ENCODE data around the gene TOR4A. TPM values are rescaled to one million over a fixed set of nuclear protein-coding genes. Genes with fewer than 3 reads are reported as not detected.
A peak's percentile ranks its signal among the peaks of the same experiment; 100 is the strongest.

Gene TOR4A
- total RNA-seq, 2 experiments from 2014 or later = 11.7 to 22.3 TPM

DNA sequence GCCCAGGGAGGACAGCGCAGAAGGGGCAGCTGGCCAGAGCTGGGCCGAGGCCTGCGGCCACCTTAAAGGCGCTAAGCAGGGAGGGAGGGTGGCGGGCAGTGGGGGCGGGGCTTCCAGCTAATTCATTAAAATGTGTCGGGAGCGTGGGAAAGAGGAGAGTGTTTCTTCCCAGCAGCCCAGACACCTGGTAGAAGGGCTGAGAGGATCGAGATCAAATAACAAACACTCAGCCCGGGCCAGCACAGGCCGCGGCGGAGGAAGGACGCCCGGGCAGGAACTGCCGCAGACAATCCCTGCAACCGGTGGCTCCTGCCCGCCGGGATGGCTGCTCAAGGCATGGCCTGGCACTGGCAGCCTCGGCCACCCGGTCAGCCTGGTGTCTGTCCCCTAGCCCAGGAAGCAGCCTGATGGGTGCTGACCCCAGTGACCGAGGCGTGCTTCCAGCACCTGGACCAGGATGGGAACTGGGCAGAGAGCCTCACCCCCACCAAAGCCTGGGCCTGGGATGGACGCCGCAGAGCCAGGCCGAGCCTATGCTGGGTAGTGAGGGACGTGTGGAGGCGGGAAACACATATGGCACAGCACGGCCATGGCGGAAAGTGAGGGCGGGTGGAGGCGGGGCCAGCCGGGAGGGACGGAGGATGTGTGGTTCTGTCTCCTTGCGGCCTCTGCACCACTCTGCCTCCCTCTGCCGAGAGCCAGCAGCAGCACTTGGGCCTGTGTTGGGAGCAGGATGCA lies 27.7 kb downstream of the TOR4A start:
- H3K4me1 ChIP-seq (ENCODE audit: insufficient read depth, low read length, poor library complexity, severe bottlenecking) = peaks cover 38% of the 10 kb centered on the region

DNA sequence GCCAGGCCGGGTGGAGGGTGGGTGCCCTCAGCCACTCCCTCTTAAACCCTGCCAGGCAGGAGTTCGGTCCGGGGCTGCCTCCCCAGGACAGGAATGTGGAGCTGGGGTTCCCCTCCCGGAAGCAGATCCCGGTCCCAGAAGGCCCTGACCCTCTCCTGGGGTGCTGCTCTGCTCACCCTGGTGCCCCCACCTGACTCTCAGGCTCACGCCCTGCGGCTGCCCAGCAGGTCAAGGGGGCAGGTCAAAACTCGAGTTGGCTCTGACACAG lies 28.2 kb downstream of the TOR4A start:
- H3K9me2 ChIP-seq (ENCODE audit: insufficient read depth, low read length) = no peaks in the 10 kb centered on the region
- intact Hi-C loops (cut with micrococcal nuclease; ENCODE audit: unreplicated experiment) = no loop called here
- POLR2A ChIA-PET = no interaction called here
- no peak for TF ChIP-seq EZH2phosphoT487 (IDR thresholded peaks at IDR 0.05; ENCODE audit: borderline replicate concordance, low read depth, low read length)
- TF ChIP-seq, protein P1, sequence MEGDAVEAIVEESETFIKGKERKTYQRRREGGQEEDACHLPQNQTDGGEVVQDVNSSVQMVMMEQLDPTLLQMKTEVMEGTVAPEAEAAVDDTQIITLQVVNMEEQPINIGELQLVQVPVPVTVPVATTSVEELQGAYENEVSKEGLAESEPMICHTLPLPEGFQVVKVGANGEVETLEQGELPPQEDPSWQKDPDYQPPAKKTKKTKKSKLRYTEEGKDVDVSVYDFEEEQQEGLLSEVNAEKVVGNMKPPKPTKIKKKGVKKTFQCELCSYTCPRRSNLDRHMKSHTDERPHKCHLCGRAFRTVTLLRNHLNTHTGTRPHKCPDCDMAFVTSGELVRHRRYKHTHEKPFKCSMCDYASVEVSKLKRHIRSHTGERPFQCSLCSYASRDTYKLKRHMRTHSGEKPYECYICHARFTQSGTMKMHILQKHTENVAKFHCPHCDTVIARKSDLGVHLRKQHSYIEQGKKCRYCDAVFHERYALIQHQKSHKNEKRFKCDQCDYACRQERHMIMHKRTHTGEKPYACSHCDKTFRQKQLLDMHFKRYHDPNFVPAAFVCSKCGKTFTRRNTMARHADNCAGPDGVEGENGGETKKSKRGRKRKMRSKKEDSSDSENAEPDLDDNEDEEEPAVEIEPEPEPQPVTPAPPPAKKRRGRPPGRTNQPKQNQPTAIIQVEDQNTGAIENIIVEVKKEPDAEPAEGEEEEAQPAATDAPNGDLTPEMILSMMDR (conservative IDR thresholded peaks at IDR 0.05; ENCODE audit: low read length) = no peak
- H4K20me1 ChIP-seq (ENCODE audit: insufficient read depth, low read length) = no peaks in the 10 kb centered on the region
- no peak overlapping the region for H3K27ac ChIP-seq (ENCODE audit: low read depth, low read length, poor library complexity, severe bottlenecking)
- peaks cover 33% of the 10 kb centered on the region for H3K4me1 ChIP-seq (ENCODE audit: insufficient read depth, low read length, poor library complexity, severe bottlenecking)
- no peak overlapping the region for H2AFZ ChIP-seq (ENCODE audit: low read length)
- H3K4me3 ChIP-seq (ENCODE audit: low read depth, low read length, poor library complexity, severe bottlenecking) = no peak overlapping the region
- H3K9me3 ChIP-seq (ENCODE audit: low read length) = no peaks in the 10 kb centered on the region
- H3K79me2 ChIP-seq (ENCODE audit: insufficient read depth, low read depth, low read length) = no peaks in the 10 kb centered on the region
- BruUV-seq (replicated peaks) = no TSS peak
- no peak for DNase-seq (ENCODE audit: low spot score)
- H3K4me2 ChIP-seq (ENCODE audit: low read length) = no peak overlapping the region
- CTCF ChIA-PET (ENCODE audit: unreplicated experiment) = no interaction called here
- H3K36me3 ChIP-seq (ENCODE audit: insufficient read depth, low read length) = no peaks in the 10 kb centered on the region

More for the DNA sequence above, 27.7 kb downstream of the TOR4A start:
- no peak overlapping the region for H3K4me3 ChIP-seq (ENCODE audit: low read depth, low read length, poor library complexity, severe bottlenecking)
- no peaks in the 10 kb centered on the region for H3K9me3 ChIP-seq (ENCODE audit: low read length)
- H3K27ac ChIP-seq (ENCODE audit: low read depth, low read length, poor library complexity, severe bottlenecking) = no peak overlapping the region
- no peaks in the 10 kb centered on the region for H4K20me1 ChIP-seq (ENCODE audit: insufficient read depth, low read length)
- DNase-seq (ENCODE audit: low spot score) = peak; percentile 51
- H3K9me2 ChIP-seq (ENCODE audit: insufficient read depth, low read length) = no peaks in the 10 kb centered on the region
- no peak for TF ChIP-seq EZH2phosphoT487 (IDR thresholded peaks at IDR 0.05; ENCODE audit: borderline replicate concordance, low read depth, low read length)
- TF ChIP-seq, protein P1 (conservative IDR thresholded peaks at IDR 0.05; ENCODE audit: low read length) = 0 out of 2 replicates have a peak, but pooled peaks have one; percentile 19
- ChIA-PET CTCF (ENCODE audit: unreplicated experiment) (no interaction called here), POLR2A (interaction anchor here (0.7 kb wide), 1 partner anchor 215 kb away, joined by 3 read pairs; no protein-coding TSS in a partner anchor)
- no TSS peak for BruUV-seq (replicated peaks)
- H3K4me2 ChIP-seq (ENCODE audit: low read length) = no peak overlapping the region
- H3K79me2 ChIP-seq (ENCODE audit: insufficient read depth, low read depth, low read length) = no peaks in the 10 kb centered on the region
- H3K36me3 ChIP-seq (ENCODE audit: insufficient read depth, low read length) = no peaks in the 10 kb centered on the region
- no peak overlapping the region for H2AFZ ChIP-seq (ENCODE audit: low read length)
- intact Hi-C loops (cut with micrococcal nuclease; ENCODE audit: unreplicated experiment) = no loop called here

DNA sequence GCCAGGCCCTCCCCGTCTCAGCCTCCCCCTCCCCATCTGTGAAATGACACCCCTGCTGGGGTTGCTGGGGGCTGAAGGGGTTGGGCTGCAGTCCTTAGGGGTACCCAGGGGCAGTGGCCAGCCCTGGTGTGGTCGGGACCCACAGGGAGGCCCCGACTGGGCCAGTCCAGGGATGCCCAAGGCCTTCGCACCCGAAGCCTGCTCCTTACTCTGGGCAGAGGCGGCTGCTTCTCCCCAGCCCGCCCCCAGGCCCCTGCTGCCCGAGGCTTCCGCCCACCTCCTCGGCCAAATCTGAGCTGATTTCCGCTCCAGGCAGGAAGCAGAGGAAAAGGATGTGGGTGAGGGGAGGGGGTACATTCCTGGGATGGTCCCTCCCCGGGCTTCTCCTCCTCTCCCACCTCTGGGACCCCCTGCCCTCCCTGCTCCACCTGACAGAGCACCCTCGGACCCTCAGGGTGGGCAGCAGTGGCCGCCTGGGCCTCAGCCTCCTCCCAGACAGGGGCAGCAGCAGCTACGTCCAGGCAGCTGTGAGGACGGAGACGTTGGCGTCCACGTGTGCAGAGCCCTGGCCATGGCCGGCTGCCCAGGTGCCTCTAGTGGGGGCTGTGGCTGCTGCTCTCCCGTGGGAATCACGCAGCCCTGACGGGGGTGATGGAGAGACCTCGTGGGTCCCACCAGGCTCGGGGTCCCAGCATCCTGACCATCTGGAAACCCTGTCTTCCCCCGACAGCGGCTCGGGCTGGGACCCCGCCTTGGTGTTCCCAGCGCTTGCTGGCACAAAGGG lies 28.7 kb downstream of the TOR4A start:
- Histone ChIP-seq H3K9me3 (ENCODE audit: low read length) (no peaks in the 10 kb centered on the region), H3K4me2 (ENCODE audit: low read length) (no peak overlapping the region), H3K79me2 (ENCODE audit: insufficient read depth, low read depth, low read length) (no peaks in the 10 kb centered on the region), H3K4me3 (ENCODE audit: low read depth, low read length, poor library complexity, severe bottlenecking) (no peak overlapping the region), H4K20me1 (ENCODE audit: insufficient read depth, low read length) (no peaks in the 10 kb centered on the region), H3K36me3 (ENCODE audit: insufficient read depth, low read length) (no peaks in the 10 kb centered on the region), H3K9me2 (ENCODE audit: insufficient read depth, low read length) (no peaks in the 10 kb centered on the region), H3K4me1 (ENCODE audit: insufficient read depth, low read length, poor library complexity, severe bottlenecking) (peaks cover 29% of the 10 kb centered on the region), H2AFZ (ENCODE audit: low read length) (no peak overlapping the region), H3K27ac (ENCODE audit: low read depth, low read length, poor library complexity, severe bottlenecking) (no peak overlapping the region)
- BruUV-seq (replicated peaks) = no TSS peak
- TF ChIP-seq, protein P1 (conservative IDR thresholded peaks at IDR 0.05; ENCODE audit: low read length) = no peak
- no peak for TF ChIP-seq EZH2phosphoT487 (IDR thresholded peaks at IDR 0.05; ENCODE audit: borderline replicate concordance, low read depth, low read length)
- DNase-seq (ENCODE audit: low spot score) = no peak
- ChIA-PET CTCF (ENCODE audit: unreplicated experiment) (interaction anchor here (0.6 kb wide), 2 partner anchors 20 to 106 kb away, joined by 4 to 7 read pairs; no protein-coding TSS in a partner anchor), POLR2A (no interaction called here)
- intact Hi-C loops (cut with micrococcal nuclease; ENCODE audit: unreplicated experiment) = no loop called here
